Nephron (organoid): ENCODE results near the gene DOC2B.
A peak's percentile ranks its signal among the peaks of the same experiment; 100 is the strongest.

Source experiments
- H3K27ac Mint-ChIP-seq, 3 experiments: 2 replicates each; pipeline ENCODE4 v1.8.0; 2020; ENCODE audit warnings: mixed read lengths in 3 of 3, mild to moderate bottlenecking in 2 of 3, moderate library complexity in 1 of 3
- H3K27me3 Mint-ChIP-seq: 2 replicates; pipeline ENCODE4 v1.8.0; 2021; ENCODE audit warnings: low read depth, mild to moderate bottlenecking, moderate library complexity, mixed read lengths
- H3K36me3 Mint-ChIP-seq: 2 replicates; pipeline ENCODE4 v1.8.0; 2020; ENCODE audit warnings: low read depth, mixed read lengths
- H3K4me1 Mint-ChIP-seq: 2 replicates; pipeline ENCODE4 v1.8.0; 2020; ENCODE audit warnings: mixed read lengths
- H3K4me3 Mint-ChIP-seq, 3 experiments: 2 replicates each; pipeline ENCODE4 v1.8.0; 2020; ENCODE audit warnings: mild to moderate bottlenecking in 3 of 3, mixed read lengths in 3 of 3, moderate library complexity in 2 of 3
- H3K9me3 Mint-ChIP-seq: 2 replicates; pipeline ENCODE4 v1.8.0; 2020; ENCODE audit warnings: mixed read lengths
- TF ChIP-seq, protein P1 (sequence below), 3 experiments: fragments of 200-600 bp; sonication (generic); IDR thresholded peaks; one replicate each; pipeline ENCODE4 v1.5.0; 2021; ENCODE audit warnings: antibody characterized with exemption in 3 of 3; ENCODE audit not compliant: unreplicated experiment in 3 of 3

Gene DOC2B

GRCh38 chr17:181245-182049 is at the start of gene DOC2B:
DOC2B (minus strand) TSS chr17:181650; CDS start chr17:181479, 171 bp downstream.
- Mint-ChIP-seq H3K9me3 (no peaks in the 10 kb centered on the region), H3K27ac (peak within 1 kb of the TSS in 2 of 3 experiments; percentile 65 to 81), H3K4me1 (peaks cover 22% of the 10 kb centered on the region), H3K27me3 (peaks cover 44% of the 10 kb centered on the region), H3K36me3 (no peaks in the 10 kb centered on the region), H3K4me3 (peak within 1 kb of the TSS; percentile 79 to 86 (median 86))
- TF ChIP-seq, protein P1, sequence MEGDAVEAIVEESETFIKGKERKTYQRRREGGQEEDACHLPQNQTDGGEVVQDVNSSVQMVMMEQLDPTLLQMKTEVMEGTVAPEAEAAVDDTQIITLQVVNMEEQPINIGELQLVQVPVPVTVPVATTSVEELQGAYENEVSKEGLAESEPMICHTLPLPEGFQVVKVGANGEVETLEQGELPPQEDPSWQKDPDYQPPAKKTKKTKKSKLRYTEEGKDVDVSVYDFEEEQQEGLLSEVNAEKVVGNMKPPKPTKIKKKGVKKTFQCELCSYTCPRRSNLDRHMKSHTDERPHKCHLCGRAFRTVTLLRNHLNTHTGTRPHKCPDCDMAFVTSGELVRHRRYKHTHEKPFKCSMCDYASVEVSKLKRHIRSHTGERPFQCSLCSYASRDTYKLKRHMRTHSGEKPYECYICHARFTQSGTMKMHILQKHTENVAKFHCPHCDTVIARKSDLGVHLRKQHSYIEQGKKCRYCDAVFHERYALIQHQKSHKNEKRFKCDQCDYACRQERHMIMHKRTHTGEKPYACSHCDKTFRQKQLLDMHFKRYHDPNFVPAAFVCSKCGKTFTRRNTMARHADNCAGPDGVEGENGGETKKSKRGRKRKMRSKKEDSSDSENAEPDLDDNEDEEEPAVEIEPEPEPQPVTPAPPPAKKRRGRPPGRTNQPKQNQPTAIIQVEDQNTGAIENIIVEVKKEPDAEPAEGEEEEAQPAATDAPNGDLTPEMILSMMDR (IDR thresholded peaks at IDR 0.05; ENCODE audit: unreplicated experiment in 3 of 3): no peak

- Mint-ChIP-seq H3K36me3 (no peaks in the 10 kb centered on the region), H3K4me3 (no peak overlapping the region), H3K4me1 (peaks cover 54% of the 10 kb centered on the region), H3K27ac (peak overlapping the region in 2 of 3 experiments; percentile 6 to 25), H3K27me3 (peaks cover 5% of the 10 kb centered on the region), H3K9me3 (no peaks in the 10 kb centered on the region)
- TF ChIP-seq, protein P1 (IDR thresholded peaks at IDR 0.05; ENCODE audit: unreplicated experiment in 3 of 3): no peak
These were observed 48.9 kb upstream of the DOC2B start for GRCh38 chr17:230395-230770.

DNA sequence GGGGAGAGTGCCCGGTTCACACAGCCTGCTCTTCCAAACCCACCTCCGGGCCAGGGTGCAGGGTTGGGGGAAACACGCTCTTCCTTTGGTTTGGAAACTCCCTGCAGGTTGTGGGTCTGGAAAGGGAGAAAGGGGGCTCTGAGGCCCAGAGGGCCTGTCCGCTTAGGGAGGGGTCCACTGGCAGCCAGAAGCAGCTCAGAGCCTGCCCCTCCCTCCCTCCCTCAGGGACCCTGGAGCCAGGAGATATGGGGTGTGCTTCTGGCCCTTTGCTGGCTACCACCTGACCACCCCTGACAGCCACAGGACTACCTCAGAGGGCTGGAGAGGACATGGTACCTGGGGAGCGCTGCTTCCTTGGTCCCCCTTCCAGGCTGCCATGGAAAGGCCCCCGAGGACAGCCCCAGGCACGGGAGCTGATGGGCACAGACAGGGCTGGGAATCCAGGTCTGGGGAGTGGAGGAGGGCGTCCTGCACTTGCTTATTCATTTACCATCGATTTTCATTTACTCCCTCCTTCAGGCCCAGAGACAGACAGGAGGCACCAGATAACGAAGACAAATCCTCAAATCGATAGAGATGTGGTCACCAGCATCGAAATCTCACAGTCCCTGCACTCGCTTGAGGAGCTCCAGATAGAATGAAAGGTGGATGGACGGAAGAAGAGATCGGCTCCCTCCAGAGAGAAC is 48.4 kb upstream of the DOC2B start:
- TF ChIP-seq, protein P1 (IDR thresholded peaks at IDR 0.05; ENCODE audit: unreplicated experiment in 3 of 3): no peak
- peak overlapping the region in 2 of 3 experiments; percentile 6 to 25 for H3K27ac Mint-ChIP-seq

DNA sequence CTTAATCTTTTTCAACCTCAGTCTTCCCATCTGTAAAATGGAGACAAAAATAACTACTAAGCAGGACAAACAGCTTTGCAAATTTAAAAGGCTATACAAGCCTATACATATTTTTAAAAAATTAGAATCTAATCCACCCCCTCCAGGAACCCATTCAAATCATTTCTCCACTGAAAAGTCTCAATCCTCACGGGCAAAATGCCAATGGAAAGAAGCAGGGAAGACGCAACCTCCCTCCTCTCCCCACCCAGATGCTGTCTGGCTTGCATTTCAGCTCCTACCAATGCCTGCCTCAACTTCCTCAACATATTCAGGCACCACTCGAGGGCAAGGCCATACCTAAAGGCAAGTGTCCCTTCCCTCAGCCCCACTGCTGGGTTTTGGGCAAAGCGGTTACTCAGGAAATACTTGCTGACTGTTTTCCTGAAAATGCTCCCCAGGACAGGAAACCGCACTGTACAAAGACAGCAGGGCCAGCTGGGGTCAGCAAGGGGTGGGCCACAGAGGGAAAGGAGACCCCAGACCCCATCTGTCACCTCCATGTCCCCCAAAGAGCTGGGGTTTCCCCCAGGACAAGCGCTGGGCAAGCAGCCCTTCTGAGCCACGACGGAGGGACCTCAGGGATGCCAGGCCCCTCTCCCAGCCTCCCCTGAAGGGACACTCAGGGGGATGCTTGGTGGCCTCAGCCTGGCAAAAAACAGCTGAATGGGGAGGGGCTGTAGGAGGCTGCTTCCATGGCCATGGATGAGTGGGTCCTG is 47.7 kb upstream of the DOC2B start:
- TF ChIP-seq, protein P1 (IDR thresholded peaks at IDR 0.05; ENCODE audit: unreplicated experiment in 3 of 3): no peak
- Mint-ChIP-seq H3K36me3 (no peaks in the 10 kb centered on the region), H3K4me1 (peaks cover 45% of the 10 kb centered on the region), H3K9me3 (no peaks in the 10 kb centered on the region), H3K27me3 (peaks cover 5% of the 10 kb centered on the region), H3K27ac (peak overlapping the region in 2 of 3 experiments; percentile 47 to 73), H3K4me3 (no peak overlapping the region)

More for the DNA sequence above, 48.4 kb upstream of the DOC2B start:
- H3K9me3 Mint-ChIP-seq: no peaks in the 10 kb centered on the region
- peaks cover 52% of the 10 kb centered on the region for H3K4me1 Mint-ChIP-seq
- H3K4me3 Mint-ChIP-seq: no peak overlapping the region
- no peaks in the 10 kb centered on the region for H3K36me3 Mint-ChIP-seq
- peaks cover 5% of the 10 kb centered on the region for H3K27me3 Mint-ChIP-seq

- TF ChIP-seq, protein P1 (IDR thresholded peaks at IDR 0.05; ENCODE audit: unreplicated experiment in 3 of 3): no peak
- no peak overlapping the region for H3K4me3 Mint-ChIP-seq
- peaks cover 9% of the 10 kb centered on the region for H3K27me3 Mint-ChIP-seq
These were observed 46.6 kb upstream of the DOC2B start for GRCh38 chr17:227946-228615.

More at GRCh38 chr17:227946-228615, 46.6 kb upstream of the DOC2B start:
- Mint-ChIP-seq H3K27ac (no peak overlapping the region), H3K4me1 (peaks cover 42% of the 10 kb centered on the region), H3K36me3 (no peaks in the 10 kb centered on the region), H3K9me3 (no peaks in the 10 kb centered on the region)
